ENCODE results near the gene FHOD3. TPM values are rescaled to one million over a fixed set of nuclear protein-coding genes. Genes with fewer than 3 reads are reported as not detected.

FHOD3 gene
- total RNA-seq, 1 experiment from 2014 or later = 10.6 TPM

GRCh38 chr18:36396190-36396589, 98.7 kb downstream of the FHOD3 start:
- DNase-seq = no peak
- Histone ChIP-seq H3K4me1 (replicated peaks; ENCODE audit: insufficient read depth) (peaks cover 5% of the 10 kb centered on the region; the same call in 1 of the 2 replicates), H3K79me2 (ENCODE audit: low read depth) (no peaks in the 10 kb centered on the region), H3K9me2 (ENCODE audit: insufficient read depth) (no peaks in the 10 kb centered on the region), H3K36me3 (ENCODE audit: low read depth) (no peaks in the 10 kb centered on the region), H2AFZ (no peak overlapping the region), H3K9me3 (ENCODE audit: insufficient read depth, low read depth) (no peaks in the 10 kb centered on the region), H3K4me3 (no peak overlapping the region), H3K4me2 (no peak overlapping the region), H3K27me3 (ENCODE audit: insufficient read depth, low read depth) (no peaks in the 10 kb centered on the region), H3F3A (ENCODE audit: insufficient read depth, low read depth) (no peaks in the 10 kb centered on the region), H4K20me1 (ENCODE audit: insufficient read depth) (no peaks in the 10 kb centered on the region), H3K27ac (no peak overlapping the region)
- TF ChIP-seq CTCF (conservative IDR thresholded peaks at IDR 0.05) (no peak), EZH2 (IDR thresholded peaks at IDR 0.05; ENCODE audit: low read depth) (no peak)
- intact Hi-C loops (cut with micrococcal nuclease; ENCODE audit: unreplicated experiment) = no loop called here
- ChIA-PET CTCF (no interaction called here), POLR2A (ENCODE audit: unreplicated experiment) (no interaction called here)
- BruUV-seq (replicated peaks) = no TSS peak

- peaks cover 5% of the 10 kb centered on the region; the same call in 1 of the 2 replicates for H3K4me1 ChIP-seq (replicated peaks; ENCODE audit: insufficient read depth)
- no peak for DNase-seq
- H3K4me2 ChIP-seq = no peak overlapping the region
- no peak overlapping the region for H3K4me3 ChIP-seq
- H3K36me3 ChIP-seq (ENCODE audit: low read depth) = no peaks in the 10 kb centered on the region
- ChIA-PET POLR2A (ENCODE audit: unreplicated experiment) (no interaction called here), CTCF (no interaction called here)
- H3K79me2 ChIP-seq (ENCODE audit: low read depth) = no peaks in the 10 kb centered on the region
- no TSS peak for BruUV-seq (replicated peaks)
- TF ChIP-seq CTCF (conservative IDR thresholded peaks at IDR 0.05) = no peak
- TF ChIP-seq EZH2 (IDR thresholded peaks at IDR 0.05; ENCODE audit: low read depth) = no peak
- H2AFZ ChIP-seq = no peak overlapping the region
- no peaks in the 10 kb centered on the region for H3K9me3 ChIP-seq (ENCODE audit: insufficient read depth, low read depth)
- no peaks in the 10 kb centered on the region for H4K20me1 ChIP-seq (ENCODE audit: insufficient read depth)
- H3K9me2 ChIP-seq (ENCODE audit: insufficient read depth) = no peaks in the 10 kb centered on the region
- no peaks in the 10 kb centered on the region for H3F3A ChIP-seq (ENCODE audit: insufficient read depth, low read depth)
- no peaks in the 10 kb centered on the region for H3K27me3 ChIP-seq (ENCODE audit: insufficient read depth, low read depth)
- intact Hi-C loops (cut with micrococcal nuclease; ENCODE audit: unreplicated experiment) = no loop called here
- H3K27ac ChIP-seq = no peak overlapping the region
Measured at GRCh38 chr18:36397033-36397432, 99.5 kb downstream of the FHOD3 start.

GRCh38 chr18:36398419-36398818, 100.9 kb downstream of the FHOD3 start:
- no peak overlapping the region for H3K4me2 ChIP-seq
- ChIA-PET CTCF (no interaction called here), POLR2A (ENCODE audit: unreplicated experiment) (no interaction called here)
- TF ChIP-seq EZH2 (IDR thresholded peaks at IDR 0.05; ENCODE audit: low read depth) = no peak
- no peak for TF ChIP-seq CTCF (conservative IDR thresholded peaks at IDR 0.05)
- H2AFZ ChIP-seq = no peak overlapping the region
- H3K9me2 ChIP-seq (ENCODE audit: insufficient read depth) = no peaks in the 10 kb centered on the region
- H3K27ac ChIP-seq = no peak overlapping the region
- H3K27me3 ChIP-seq (ENCODE audit: insufficient read depth, low read depth) = no peaks in the 10 kb centered on the region
- no peak overlapping the region for H3K4me3 ChIP-seq
- no peaks in the 10 kb centered on the region for H3K79me2 ChIP-seq (ENCODE audit: low read depth)
- DNase-seq = no peak
- H3K36me3 ChIP-seq (ENCODE audit: low read depth) = no peaks in the 10 kb centered on the region
- H3K4me1 ChIP-seq (replicated peaks; ENCODE audit: insufficient read depth) = peaks cover 5% of the 10 kb centered on the region; the same call in 1 of the 2 replicates
- intact Hi-C loops (cut with micrococcal nuclease; ENCODE audit: unreplicated experiment) = no loop called here
- no peaks in the 10 kb centered on the region for H4K20me1 ChIP-seq (ENCODE audit: insufficient read depth)
- no peaks in the 10 kb centered on the region for H3K9me3 ChIP-seq (ENCODE audit: insufficient read depth, low read depth)
- no TSS peak for BruUV-seq (replicated peaks)
- H3F3A ChIP-seq (ENCODE audit: insufficient read depth, low read depth) = no peaks in the 10 kb centered on the region

All from PC-9 (cell line).